HG02571 (cell line): ENCODE measurements around the gene HS6ST1.
A peak's percentile ranks its signal among the peaks of the same experiment; 100 is the strongest.
"Not testable (repeated sequence)": the region's sequence is repeated elsewhere in the genome, so short reads cannot be mapped to it uniquely, and the experiment has no call there.

Source experiments
- ATAC-seq: cut with Tn5 transposase; IDR thresholded peaks from one replicate; pipeline ENCODE4 v1.9.1; 2021; ENCODE audit warnings: mild to moderate bottlenecking, moderate library complexity; ENCODE audit not compliant: unreplicated experiment

Gene HS6ST1

GRCh38 chr2:128322715-128323554 lies 4.3 kb upstream of the HS6ST1 start:
- ATAC-seq = no peak

DNA sequence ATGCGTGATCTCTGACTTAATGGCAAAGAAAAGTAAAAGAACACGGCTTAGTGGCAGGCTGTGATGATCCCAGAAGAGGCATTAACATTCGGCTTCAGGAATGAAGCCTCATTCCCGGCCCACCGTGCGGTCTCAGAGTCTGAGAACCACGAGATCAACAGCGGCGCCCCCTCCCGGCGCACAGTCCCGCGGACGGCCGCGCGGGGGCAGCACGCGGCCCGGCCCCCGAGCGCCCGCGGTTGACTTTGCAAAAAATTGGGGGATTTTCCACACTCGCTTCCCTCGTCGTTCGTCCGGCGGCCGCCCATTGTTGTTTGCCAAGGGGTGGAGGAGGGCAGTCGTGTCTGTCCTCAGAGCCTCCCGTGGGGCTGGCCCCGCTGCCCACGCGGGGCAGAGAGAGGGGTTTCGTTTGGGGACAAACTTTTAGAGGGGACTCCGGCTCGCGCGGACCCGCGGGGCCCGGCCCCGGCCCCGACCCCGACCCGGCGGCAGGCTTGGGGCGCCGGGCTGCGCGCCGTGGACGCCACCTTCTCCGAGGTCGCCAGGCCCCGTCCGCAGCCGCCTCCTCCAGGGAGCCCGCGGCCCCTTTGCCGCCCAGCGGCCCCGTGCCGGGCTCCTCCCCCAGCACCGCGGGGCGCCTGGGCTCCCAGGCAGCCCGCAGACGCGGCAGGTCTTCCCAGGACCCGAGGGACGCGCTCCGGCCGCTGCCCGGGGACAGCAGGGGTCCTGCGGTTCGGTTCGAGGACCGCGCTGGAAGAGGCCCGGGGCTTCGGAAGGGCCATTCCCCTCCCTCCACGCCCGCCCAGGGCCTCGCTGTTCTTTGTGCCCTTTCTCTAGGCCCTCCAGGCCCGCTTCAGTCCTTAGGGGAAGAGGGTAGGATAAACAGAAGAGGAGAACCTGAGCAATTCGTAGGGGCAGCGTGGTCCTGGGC lies 3.4 kb upstream of the HS6ST1 start:
- ATAC-seq = peak; percentile 46

DNA sequence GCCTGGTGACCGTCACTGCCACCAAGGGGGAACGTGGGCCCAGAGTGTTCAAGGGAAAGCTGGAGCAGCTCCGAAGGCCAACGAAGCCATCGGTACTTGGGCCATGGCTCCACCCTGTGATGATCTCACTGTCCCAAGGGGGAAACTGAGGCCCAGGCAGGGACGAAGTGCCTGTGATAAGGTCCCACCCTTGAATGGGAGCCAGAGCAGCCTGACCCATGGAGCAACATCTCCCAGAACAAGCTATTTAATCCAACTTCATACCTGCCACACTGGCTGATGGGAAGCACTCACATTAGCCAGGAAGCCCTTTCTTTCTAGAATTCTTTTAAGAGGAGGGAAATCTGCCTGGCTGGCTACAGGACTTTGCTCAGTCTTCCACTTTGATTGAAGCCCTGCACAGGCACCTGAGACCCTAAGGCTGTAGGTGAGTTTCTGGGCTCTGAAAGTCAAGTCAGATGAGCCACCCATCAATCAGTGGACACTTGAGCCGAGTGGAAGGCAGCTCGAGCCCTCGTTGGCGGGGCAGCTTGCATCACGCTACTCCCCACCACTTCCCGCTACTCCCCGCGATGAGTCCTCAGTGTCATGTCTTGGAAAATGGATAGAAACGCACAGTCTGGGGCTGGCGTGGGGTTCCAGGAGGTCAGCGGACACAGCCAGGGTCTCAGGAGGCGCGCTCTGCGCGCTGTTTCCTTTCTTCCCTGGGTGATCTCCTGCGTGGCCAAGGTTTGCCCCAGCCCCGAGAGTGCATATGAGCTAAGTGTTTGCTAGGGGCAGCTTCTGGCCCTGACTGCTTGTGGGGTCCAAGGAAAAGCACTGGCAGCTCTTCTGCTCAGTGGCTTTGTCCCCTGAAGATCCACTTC lies 2.5 kb upstream of the HS6ST1 start:
- no peak for ATAC-seq

GRCh38 chr2:128320192-128320905 lies 1.7 kb upstream of the HS6ST1 start:
- no peak for ATAC-seq

GRCh38 chr2:128319631-128320191 lies 1.0 kb upstream of the HS6ST1 start:
- ATAC-seq = no peak

- peak; percentile 3 for ATAC-seq
Observed at GRCh38 chr2:128318245-128318644, 423 bp downstream of the HS6ST1 start.

DNA sequence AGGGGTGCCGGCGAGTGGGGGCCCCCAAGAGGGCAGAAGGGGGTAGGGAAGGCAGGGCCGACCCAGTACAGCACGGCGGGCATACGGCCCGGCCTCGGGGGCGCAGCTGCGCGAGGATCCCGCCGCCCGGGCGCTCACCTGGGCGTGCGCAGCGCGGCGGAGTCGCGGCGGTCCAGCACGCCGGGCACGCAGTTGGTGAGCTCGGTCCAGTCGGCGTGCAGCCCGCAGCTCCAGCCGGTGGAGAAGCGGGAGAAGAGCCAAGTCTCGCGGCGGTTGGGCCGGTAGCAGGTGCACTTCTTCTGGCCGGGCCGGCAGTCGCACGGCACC lies 806 bp downstream of the HS6ST1 start:
- ATAC-seq = not testable (repeated sequence)

- ATAC-seq = peak; percentile 45
Observed at GRCh38 chr2:128317181-128317898, 1.3 kb downstream of the HS6ST1 start.

GRCh38 chr2:128316777-128317180 lies 1.9 kb downstream of the HS6ST1 start:
- ATAC-seq = no peak

- ATAC-seq = no peak
Observed at GRCh38 chr2:128315829-128316776, 2.6 kb downstream of the HS6ST1 start.

DNA sequence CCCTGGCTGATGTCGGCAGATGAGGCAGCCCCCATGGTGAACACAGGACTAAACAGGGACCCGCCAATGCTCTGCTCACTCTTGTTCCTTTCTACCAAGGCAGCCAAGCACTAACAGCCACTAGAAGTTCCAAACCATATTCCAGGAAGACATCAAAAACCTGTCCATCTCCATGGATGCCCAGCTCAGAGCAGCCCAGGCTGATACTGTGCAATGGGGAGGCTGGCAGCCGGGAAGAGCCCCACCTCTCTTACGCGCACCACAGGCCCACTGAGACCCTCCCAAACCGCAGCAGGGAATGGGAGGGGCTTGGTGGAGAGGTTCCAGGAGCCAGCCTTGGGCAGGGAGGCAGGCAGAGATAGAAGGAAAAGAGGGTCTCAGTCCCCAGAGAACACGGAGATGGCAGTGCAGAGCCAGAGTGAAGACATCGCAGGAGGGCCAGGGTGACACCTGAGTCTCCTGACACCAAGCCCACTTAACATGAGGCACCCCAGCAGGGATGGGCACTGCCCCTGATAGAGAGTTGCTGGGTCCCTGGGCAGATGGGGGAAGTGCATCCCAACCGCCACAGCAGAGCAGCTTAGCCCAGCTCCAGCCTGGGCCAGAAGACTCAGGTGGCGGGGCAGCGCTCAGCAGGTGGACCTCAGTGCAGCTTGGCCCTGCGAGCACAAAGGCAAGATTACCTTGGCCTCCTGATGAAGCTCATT lies 3.4 kb downstream of the HS6ST1 start:
- ATAC-seq = no peak

- ATAC-seq = no peak
Observed at GRCh38 chr2:128314348-128315121, 4.1 kb downstream of the HS6ST1 start.

DNA sequence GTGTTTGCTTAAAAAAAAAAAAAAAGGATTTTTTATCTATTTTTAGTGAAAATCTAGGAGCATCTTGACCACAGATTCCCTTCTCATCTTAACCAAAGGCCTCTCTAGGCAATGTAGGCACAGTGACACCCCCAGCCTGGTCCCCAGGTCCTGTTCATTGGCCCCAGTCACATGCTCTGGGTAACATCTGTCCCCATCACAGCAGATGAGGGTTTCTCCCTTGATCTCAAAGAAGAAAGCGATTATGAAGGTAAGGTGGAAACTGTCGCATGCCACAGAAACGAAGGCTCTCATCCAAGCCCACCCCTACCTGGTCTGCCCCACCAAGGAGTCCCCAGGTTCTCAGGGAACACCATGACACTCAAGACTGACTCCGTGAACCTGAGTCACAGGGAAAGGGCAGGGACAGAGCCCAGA lies 4.7 kb downstream of the HS6ST1 start:
- no peak for ATAC-seq

- ATAC-seq = no peak
Observed at GRCh38 chr2:128313091-128313836, 5.4 kb downstream of the HS6ST1 start.

- ATAC-seq = no peak
Observed at GRCh38 chr2:128312411-128312810, 6.3 kb downstream of the HS6ST1 start.

DNA sequence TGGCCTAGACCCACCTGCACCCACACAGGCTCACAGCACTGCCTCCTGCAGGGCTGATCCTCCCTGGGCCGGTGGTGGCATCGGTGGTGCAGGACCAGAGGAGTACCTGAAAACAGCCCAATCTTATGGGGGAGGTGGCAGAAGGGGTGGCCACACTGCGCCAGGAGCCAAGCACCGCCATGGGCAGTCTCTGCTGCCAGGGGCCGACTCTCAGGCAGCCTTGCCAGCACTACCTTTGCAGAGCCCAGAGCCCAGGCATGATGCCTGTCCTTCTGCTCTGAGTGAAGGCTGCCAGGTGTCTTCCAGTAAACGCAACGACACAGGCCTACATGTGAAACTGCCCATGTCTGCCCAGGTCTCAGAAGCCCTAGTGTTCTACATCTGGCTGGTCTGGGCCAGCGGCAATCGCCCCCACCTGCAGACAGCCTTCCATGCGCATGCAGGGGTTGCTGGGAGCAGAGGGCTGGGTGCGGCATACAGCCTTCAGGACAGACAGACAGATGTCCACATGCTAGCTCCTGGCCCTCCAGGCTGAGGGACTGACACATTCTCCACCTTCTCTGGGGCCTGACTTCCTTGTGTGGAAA lies 6.8 kb downstream of the HS6ST1 start:
- ATAC-seq = no peak
